Measurements from ENCODE around the gene SMYD2. TPM values are rescaled to one million over a fixed set of nuclear protein-coding genes. Genes with fewer than 3 reads are reported as not detected.

The SMYD2 gene
- total RNA-seq, 2 donors from 2014 or later = 21.8 to 23.0 TPM

DNA sequence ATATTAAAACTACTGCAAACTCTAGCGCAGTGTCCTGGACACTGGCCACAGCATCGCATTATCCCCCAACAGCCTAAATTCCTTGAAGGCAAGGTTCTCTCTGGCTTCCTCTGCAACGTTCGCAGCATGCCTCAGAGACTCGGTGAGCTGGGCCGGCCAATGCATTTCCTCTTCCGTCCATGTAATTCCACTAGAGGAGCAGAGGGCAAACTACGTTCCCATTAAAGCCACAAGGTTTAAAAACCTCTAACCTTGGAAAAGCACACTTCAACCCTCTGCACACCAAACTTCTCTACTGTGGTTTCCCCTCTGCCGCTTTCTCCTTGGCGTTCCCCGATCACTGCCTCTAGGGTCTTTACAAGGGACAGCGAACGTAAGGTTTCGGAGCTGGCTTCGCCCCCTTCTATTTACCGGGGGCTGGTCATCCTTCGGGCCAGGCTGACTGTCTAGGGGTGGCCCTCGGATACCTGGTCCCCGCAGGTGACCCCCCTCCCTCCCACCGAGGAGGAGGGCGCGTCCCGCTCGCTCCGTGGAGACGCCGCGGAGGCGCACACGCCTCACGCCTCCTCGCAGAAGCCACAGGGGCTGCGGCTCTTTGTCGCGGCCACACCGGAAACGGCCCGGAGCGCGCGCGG is 456 bp upstream of the SMYD2 start:
- H3K4me3 ChIP-seq = peak overlapping the region; percentile 82
- H3K9ac ChIP-seq (ENCODE audit: low read depth in 2 of 2, low read length in 2 of 2) = peak overlapping the region; percentile 83 to 90
- DNase-seq = peak; percentile 59

DNA sequence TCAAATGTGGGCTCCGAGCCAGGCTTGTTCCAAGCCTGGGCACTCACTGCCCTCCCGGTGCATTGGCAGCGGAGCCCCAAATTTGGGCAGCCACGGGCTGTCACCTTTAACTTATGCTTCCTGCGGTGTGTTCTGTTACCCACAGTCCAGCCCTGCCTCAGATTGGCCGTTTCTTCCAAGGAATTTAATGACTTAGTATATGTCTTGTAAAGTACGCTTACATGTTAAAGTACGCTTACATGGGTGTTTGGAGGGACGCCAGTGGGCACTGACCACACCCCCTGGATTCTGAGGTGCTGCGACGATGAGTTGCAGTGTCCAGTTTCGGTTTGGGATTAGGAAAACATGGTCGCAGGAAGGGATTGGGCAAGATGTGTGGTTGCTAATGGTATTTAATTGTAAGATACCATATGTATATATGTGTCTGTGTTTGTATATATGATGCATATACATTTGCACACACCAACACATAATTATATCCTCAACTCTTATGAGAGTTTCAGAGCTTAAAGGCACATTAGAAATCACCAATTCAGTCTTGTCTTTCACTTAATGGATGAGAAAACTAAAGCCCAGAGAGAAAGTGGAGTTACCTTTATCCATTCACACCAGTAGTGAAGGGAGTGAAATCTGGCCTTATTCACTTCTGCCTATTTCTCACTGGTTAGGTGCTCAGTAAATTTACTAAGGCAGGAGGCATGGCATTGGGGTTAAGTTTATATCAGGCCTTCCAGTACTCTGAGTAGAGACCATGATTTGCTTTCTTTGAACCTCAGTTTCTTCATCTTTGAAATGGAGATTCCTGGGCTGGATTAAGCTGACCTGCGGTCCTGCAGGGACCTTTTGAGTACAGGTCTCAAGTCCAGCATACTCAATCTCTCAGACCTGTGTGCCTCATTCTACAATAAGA is 1.0 kb downstream of the SMYD2 start:
- peaks cover 9% of the 10 kb centered on the region for H3K4me1 ChIP-seq
- H3K9me3 ChIP-seq = no peaks in the 10 kb centered on the region
- H3K4me3 ChIP-seq = peak overlapping the region; percentile 82
- H3K27me3 ChIP-seq = no peaks in the 10 kb centered on the region
- TF ChIP-seq, protein P1, sequence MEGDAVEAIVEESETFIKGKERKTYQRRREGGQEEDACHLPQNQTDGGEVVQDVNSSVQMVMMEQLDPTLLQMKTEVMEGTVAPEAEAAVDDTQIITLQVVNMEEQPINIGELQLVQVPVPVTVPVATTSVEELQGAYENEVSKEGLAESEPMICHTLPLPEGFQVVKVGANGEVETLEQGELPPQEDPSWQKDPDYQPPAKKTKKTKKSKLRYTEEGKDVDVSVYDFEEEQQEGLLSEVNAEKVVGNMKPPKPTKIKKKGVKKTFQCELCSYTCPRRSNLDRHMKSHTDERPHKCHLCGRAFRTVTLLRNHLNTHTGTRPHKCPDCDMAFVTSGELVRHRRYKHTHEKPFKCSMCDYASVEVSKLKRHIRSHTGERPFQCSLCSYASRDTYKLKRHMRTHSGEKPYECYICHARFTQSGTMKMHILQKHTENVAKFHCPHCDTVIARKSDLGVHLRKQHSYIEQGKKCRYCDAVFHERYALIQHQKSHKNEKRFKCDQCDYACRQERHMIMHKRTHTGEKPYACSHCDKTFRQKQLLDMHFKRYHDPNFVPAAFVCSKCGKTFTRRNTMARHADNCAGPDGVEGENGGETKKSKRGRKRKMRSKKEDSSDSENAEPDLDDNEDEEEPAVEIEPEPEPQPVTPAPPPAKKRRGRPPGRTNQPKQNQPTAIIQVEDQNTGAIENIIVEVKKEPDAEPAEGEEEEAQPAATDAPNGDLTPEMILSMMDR (IDR thresholded peaks at IDR 0.05) = no peak
- H3K27ac ChIP-seq = peak overlapping the region; percentile 94
- peak; percentile 62 for DNase-seq
- H3K36me3 ChIP-seq = no peaks in the 10 kb centered on the region
- H3K9ac ChIP-seq (ENCODE audit: low read depth in 2 of 2, low read length in 2 of 2) = peak overlapping the region; percentile 65 to 89
- intact Hi-C loops (cut with DNase I) = no loop called here

More for the DNA sequence above, 456 bp upstream of the SMYD2 start:
- TF ChIP-seq, protein P1 (IDR thresholded peaks at IDR 0.05) = no peak
- Histone ChIP-seq H3K27me3 (no peaks in the 10 kb centered on the region), H3K27ac (peak overlapping the region; percentile 94), H3K4me1 (peaks cover 9% of the 10 kb centered on the region), H3K9me3 (no peaks in the 10 kb centered on the region), H3K36me3 (no peaks in the 10 kb centered on the region)
- intact Hi-C loops (cut with DNase I) = no loop called here

DNA sequence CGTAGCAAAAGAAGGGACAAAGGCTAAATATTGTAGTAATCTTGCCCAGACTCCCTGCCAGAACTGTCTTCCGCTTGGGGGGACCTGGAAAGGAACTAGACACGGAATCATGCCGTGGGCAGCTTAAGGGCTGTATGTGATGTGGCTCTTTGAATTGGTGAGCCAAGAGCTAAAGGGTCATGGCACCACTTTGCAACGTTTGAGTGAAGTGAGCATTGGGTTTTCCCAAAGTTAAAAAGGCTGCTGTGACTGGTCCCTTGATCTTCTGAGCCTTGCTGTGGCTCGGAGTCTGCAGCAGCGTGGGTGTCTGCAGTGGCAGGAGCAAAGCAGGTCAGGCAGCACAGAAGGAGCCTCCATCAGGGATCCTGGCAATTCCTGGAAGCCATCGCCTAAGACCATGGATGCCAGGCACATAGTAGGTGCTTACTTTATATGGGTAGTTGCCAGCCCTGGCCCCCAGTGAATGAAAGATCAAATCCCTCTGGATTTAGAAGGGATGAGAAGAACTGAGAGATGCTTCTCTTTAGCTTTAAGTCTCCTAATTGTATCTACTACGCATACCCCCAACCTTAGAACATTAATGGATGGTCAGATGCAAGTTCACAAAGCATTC is 1.8 kb downstream of the SMYD2 start:
- H3K4me1 ChIP-seq = peaks cover 9% of the 10 kb centered on the region
- H3K27me3 ChIP-seq = no peaks in the 10 kb centered on the region
- H3K27ac ChIP-seq = no peak overlapping the region
- H3K4me3 ChIP-seq = no peak overlapping the region
- no peak for DNase-seq
- no peaks in the 10 kb centered on the region for H3K36me3 ChIP-seq
- intact Hi-C loops (cut with DNase I) = no loop called here
- H3K9me3 ChIP-seq = no peaks in the 10 kb centered on the region
- peak overlapping the region in 1 of 2 donors; percentile 89 for H3K9ac ChIP-seq (ENCODE audit: low read depth in 2 of 2, low read length in 2 of 2)
- TF ChIP-seq, protein P1 (IDR thresholded peaks at IDR 0.05) = no peak

DNA sequence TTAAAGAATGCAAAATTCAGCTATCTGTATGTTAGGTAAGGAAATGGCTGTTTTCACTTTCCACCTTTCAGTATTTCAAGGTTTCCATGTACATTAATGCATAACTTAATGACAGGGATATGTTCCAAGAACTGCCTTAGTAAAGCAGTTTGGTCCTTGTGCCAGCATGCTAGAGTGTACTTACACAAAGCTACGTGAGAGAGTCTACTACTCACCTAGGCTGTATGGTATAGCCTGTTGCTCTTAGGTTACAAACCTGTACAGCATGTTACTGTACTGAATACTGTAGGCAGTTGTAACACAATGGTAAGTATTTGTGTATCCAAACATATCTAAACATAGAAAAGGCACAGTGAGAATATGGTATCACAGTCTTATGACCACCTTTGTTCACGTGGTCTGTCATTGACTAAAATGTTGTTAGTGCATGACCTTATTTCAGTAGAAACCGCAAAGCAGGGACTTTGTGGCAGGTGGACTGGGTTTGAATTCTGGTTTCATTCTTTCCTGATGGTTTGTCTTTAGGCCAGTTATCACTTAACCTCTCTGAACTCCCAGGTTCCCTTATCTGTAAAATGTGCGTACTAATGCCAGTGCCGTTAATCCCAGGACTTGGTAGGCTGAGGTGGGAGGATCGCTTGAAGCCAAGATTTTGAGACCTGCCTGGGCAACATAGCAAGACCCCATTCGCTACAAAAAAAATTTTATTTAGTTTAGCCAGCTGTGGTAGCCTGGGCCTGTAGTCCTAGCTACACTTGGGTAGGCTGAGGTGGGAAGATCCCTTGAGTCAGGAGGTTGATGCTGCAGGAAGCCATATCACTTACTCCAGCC is 4.9 kb downstream of the SMYD2 start:
- intact Hi-C loops (cut with DNase I) = no loop called here
- Histone ChIP-seq H3K9me3 (no peaks in the 10 kb centered on the region), H3K9ac (ENCODE audit: low read depth in 2 of 2, low read length in 2 of 2) (no peak overlapping the region), H3K27ac (no peak overlapping the region), H3K4me1 (peaks cover 9% of the 10 kb centered on the region), H3K36me3 (no peaks in the 10 kb centered on the region), H3K4me3 (no peak overlapping the region), H3K27me3 (no peaks in the 10 kb centered on the region)
- DNase-seq = no peak
- TF ChIP-seq, protein P1 (IDR thresholded peaks at IDR 0.05) = no peak

DNA sequence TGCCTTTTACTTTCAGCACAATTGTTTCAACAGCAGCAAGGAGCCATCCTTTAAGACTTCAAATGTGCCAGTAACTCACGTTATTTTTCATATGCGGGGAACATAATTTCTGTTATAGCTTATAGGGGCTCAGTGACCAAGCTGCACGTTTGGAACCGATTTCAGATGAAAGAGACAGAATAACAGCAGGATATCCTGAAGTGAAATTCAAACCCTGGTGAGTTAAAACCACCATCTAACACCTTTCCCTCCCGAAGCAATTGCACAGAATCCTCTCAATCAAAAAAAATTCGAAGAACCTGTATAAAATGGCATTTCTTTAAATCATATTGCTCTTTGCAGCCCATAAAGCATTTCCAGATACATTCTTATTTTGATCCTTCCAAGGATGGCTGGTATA is 6.9 kb downstream of the SMYD2 start:
- TF ChIP-seq, protein P1 (IDR thresholded peaks at IDR 0.05) = no peak
- H3K36me3 ChIP-seq = no peaks in the 10 kb centered on the region
- no peaks in the 10 kb centered on the region for H3K9me3 ChIP-seq
- H3K27me3 ChIP-seq = no peaks in the 10 kb centered on the region
- H3K9ac ChIP-seq (ENCODE audit: low read depth in 2 of 2, low read length in 2 of 2) = no peak overlapping the region
- no peak overlapping the region for H3K27ac ChIP-seq
- no peak for DNase-seq
- H3K4me1 ChIP-seq = no peaks in the 10 kb centered on the region
- intact Hi-C loops (cut with DNase I) = no loop called here
- H3K4me3 ChIP-seq = no peak overlapping the region
